A673 (cell line): ENCODE measurements around the gene UGT2B7. TPM values are rescaled to one million over a fixed set of nuclear protein-coding genes. Genes with fewer than 3 reads are reported as not detected.

Experiments used
- BruUV-seq: library from RNA; stranded (reverse); fragments of 400-500 nt; replicated peaks from 2 replicates; lab custom pipeline; 2021; lab: Mats Ljungman, UMichigan
- CTCF ChIA-PET: fragments of 300-600 bp; sonication (Branson Sonifier 250); formaldehyde crosslinking; loops from one replicate; lab custom pipeline; 2022; ENCODE audit warnings: antibody characterized with exemption; lab: Charles Lee
- POLR2A ChIA-PET: fragments of 300-600 bp; sonication (Branson Sonifier 250); formaldehyde crosslinking; loops from one replicate; lab custom pipeline; 2022; ENCODE audit warnings: antibody characterized with exemption; ENCODE audit not compliant: low non-redundant PET; lab: Charles Lee
- DNase-seq: peaks from one replicate; pipeline ENCODE4 v3.0.0-alpha.2; 2015; ENCODE audit warnings: low spot score
- H3K27ac ChIP-seq: fragments of 200-600 bp; sonication (generic); 2 replicates; pipeline ENCODE4 v1.5.1; 2016; ENCODE audit warnings: mixed run types, low read depth, mild to moderate bottlenecking, mixed read lengths, antibody characterized with exemption, low read length; ENCODE audit not compliant: poor library complexity, severe bottlenecking
- H3K27me3 ChIP-seq: fragments of 200-600 bp; sonication (generic); replicated peaks from 2 replicates; pipeline ENCODE4 v1.6.1; 2017; ENCODE audit warnings: mixed run types, low read depth, mild to moderate bottlenecking, mixed read lengths, antibody characterized with exemption, low read length; ENCODE audit not compliant: insufficient read depth, poor library complexity
- H3K36me3 ChIP-seq: fragments of 200-600 bp; sonication (generic); 2 replicates; pipeline ENCODE4 v1.6.1; 2016; ENCODE audit warnings: mixed run types, mild to moderate bottlenecking, mixed read lengths, antibody characterized with exemption, low read length; ENCODE audit not compliant: insufficient read depth, poor library complexity, severe bottlenecking
- H3K4me1 ChIP-seq: fragments of 200-600 bp; sonication (generic); 2 replicates; pipeline ENCODE4 v1.6.1; 2017; ENCODE audit warnings: mixed run types, mild to moderate bottlenecking, mixed read lengths, antibody characterized with exemption, low read length; ENCODE audit not compliant: insufficient read depth, poor library complexity, severe bottlenecking
- H3K4me3 ChIP-seq: fragments of 200-600 bp; sonication (generic); 2 replicates; pipeline ENCODE4 v1.5.1; 2016; ENCODE audit warnings: low read depth, mixed run types, mild to moderate bottlenecking, mixed read lengths, low read length; ENCODE audit not compliant: poor library complexity, severe bottlenecking
- H3K9me3 ChIP-seq: fragments of 200-600 bp; sonication (generic); 2 replicates; pipeline ENCODE4 v1.6.1; 2016; ENCODE audit warnings: mixed run types, low read depth, mild to moderate bottlenecking, mixed read lengths, antibody characterized with exemption, low read length; ENCODE audit not compliant: poor library complexity, severe bottlenecking
- CTCF ChIP-seq: fragments of 300-800, 200-600 bp; sonication (generic); conservative IDR thresholded peaks from 2 replicates; pipeline ENCODE4 v1.5.1; 2017; ENCODE audit warnings: low read depth, mild to moderate bottlenecking, antibody characterized with exemption, low read length, moderate library complexity, mixed read lengths
- EZH2 ChIP-seq: fragments of 200-600 bp; sonication (generic); IDR thresholded peaks from 2 replicates; pipeline ENCODE4 v1.6.1; 2017; ENCODE audit warnings: borderline replicate concordance, low read depth, mild to moderate bottlenecking, mixed read lengths, antibody characterized with exemption, low read length; ENCODE audit not compliant: poor library complexity, severe bottlenecking
- intact Hi-C: fragments of 100-400 bp; cut with micrococcal nuclease; formaldehyde crosslinking; loops from one replicate; pipeline ENCODE4 v1.10.0; 2022; ENCODE audit not compliant: unreplicated experiment
- total RNA-seq: library from RNA; stranded (reverse); gene quantifications from 2 replicates; pipeline ENCODE4 v1.2.3, GENCODE V29; 2021

The UGT2B7 gene
- total RNA-seq, 1 experiment from 2014 or later: not detected

DNA sequence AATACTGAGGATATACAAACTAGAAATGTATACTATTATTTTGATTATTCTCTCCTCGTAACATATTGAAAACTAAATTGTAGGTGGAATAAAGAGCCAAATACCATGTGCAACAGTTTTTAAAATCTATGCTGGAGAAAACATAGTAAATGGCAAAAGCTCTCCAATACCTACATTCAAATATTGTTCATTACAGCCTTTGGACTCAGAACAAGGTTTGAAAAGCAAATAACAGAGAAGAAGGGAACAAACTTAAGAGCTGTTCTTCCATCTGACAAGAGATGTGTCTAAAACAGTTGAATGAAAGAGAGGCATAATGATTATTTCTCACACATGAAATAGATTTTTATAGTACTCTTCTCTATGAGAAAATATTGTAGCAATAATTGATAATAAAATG, 25.0 kb upstream of the UGT2B7 start:
- intact Hi-C loops: no loop called here
- Histone ChIP-seq H3K4me1 (no peaks in the 10 kb centered on the region), H3K36me3 (no peaks in the 10 kb centered on the region), H3K9me3 (no peaks in the 10 kb centered on the region), H3K27me3 (no peaks in the 10 kb centered on the region), H3K4me3 (no peak overlapping the region), H3K27ac (no peak overlapping the region)
- ChIA-PET POLR2A (no interaction called here), CTCF (no interaction called here)
- no peak for DNase-seq
- TF ChIP-seq EZH2: no peak
- TF ChIP-seq CTCF: no peak
- BruUV-seq: no TSS peak

DNA sequence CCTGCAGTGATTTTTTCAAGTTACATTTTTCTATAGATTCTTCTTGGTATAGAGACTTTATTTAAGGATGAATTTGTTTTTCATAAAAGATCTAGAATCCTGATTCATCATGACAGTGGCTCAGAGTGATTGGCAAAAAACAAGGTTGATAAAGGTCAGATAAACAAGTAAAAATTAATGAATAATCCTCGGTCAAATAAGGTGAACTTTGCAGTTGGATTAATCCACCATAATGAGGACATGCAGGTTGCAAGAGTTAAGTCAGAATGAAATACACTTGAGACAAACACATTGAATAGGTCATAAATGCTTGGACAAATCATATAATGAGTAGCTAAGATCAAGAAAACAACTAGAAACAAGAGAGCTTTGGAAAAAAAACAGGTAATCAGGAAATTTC, 22.9 kb upstream of the UGT2B7 start:
- CTCF ChIA-PET: no interaction called here
- Histone ChIP-seq H3K27me3 (no peaks in the 10 kb centered on the region), H3K4me1 (no peaks in the 10 kb centered on the region), H3K4me3 (no peak overlapping the region), H3K9me3 (no peaks in the 10 kb centered on the region), H3K27ac (no peak overlapping the region), H3K36me3 (no peaks in the 10 kb centered on the region)
- POLR2A ChIA-PET: no interaction called here
- BruUV-seq: no TSS peak
- intact Hi-C loops: no loop called here
- DNase-seq: no peak
- TF ChIP-seq CTCF: no peak
- TF ChIP-seq EZH2: no peak

DNA sequence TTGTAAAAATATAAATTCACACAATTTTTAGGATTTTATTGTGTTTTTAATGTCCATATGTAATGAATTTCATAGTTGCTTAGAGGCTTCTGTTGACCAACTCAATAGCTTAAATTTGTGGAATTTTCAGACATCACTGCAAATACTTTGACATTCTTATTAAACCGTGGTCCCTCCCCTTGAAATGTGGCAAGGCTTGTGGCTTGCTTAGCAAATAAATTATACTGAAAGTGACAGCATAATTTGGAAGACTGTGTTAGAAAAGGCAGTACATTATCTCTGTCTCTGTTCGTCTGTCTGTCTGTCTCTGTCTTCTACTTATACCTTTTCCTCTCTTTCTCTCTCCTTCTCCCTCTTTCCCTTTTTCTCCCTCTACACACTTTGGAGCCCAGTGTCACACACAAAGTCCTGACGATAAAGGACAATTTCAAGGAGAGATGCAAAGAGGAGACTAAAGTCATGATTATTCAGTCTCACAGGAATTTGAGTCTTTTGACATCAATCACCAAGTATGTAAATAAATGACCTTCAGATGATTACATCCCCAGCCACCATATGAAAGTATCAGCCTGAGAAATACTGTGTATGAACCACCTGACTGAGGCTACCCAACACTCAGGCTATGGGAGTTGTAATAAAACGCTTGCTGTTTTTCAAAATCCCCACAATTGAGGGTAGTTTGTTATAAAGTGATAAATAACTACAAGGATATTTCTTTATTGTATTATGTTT, 21.0 kb upstream of the UGT2B7 start:
- no TSS peak for BruUV-seq
- H3K9me3 ChIP-seq: no peaks in the 10 kb centered on the region
- no peak for DNase-seq
- CTCF ChIA-PET: no interaction called here
- POLR2A ChIA-PET: no interaction called here
- H3K27me3 ChIP-seq: no peaks in the 10 kb centered on the region
- H3K4me3 ChIP-seq: no peak overlapping the region
- TF ChIP-seq CTCF (no peak), EZH2 (no peak)
- no peak overlapping the region for H3K27ac ChIP-seq
- intact Hi-C loops: no loop called here
- H3K4me1 ChIP-seq: no peaks in the 10 kb centered on the region
- no peaks in the 10 kb centered on the region for H3K36me3 ChIP-seq
